ENCODE results near the gene CELSR1. TPM values are rescaled to one million over a fixed set of nuclear protein-coding genes. Genes with fewer than 3 reads are reported as not detected.

Gene CELSR1
- total RNA-seq, 1 donor from 2014 or later: 44.0 TPM

DNA sequence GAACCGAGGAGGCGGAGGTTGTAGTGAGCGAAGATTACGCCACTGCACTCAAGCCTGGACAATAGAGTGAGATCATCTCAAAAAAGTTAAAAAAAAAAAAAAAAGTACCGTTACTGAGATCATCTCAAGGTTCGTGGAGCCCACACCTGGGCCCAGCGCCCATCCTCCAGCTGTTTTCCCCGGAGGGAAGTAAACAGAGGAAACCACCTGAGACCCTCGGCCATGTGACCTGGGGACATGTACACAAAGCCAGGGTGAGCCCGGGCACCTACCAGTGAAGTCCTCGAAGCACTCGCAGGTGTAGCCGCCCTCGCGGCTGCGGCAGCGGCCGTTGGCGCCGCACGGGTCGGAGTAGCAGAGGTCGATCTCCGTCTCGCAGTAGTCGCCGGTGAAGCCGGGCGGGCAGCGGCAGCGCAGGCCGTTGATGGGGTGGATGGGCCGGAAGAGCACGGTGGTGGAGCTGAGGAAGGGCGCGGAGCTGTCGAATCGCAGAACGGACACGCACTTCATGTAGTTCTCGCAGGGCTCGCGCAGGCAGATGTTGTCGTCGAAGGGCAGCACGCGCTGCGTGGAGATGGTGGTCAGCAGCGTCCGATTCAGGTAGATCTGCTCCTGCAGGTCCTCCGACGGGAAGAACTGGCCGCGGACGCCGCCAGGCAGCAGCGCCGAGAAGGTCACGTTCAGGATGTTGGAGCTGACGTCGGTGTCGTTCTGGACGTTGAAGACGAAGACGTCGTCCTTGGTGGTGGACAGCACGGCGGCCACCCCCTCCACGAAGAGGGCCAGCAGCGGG, 73.8 kb downstream of the CELSR1 start:
- no peak for DNase-seq (ENCODE audit: low spot score)

- DNase-seq (ENCODE audit: low spot score): no peak
Observed at GRCh38 chr22:46462726-46463371, 74.6 kb downstream of the CELSR1 start.

DNA sequence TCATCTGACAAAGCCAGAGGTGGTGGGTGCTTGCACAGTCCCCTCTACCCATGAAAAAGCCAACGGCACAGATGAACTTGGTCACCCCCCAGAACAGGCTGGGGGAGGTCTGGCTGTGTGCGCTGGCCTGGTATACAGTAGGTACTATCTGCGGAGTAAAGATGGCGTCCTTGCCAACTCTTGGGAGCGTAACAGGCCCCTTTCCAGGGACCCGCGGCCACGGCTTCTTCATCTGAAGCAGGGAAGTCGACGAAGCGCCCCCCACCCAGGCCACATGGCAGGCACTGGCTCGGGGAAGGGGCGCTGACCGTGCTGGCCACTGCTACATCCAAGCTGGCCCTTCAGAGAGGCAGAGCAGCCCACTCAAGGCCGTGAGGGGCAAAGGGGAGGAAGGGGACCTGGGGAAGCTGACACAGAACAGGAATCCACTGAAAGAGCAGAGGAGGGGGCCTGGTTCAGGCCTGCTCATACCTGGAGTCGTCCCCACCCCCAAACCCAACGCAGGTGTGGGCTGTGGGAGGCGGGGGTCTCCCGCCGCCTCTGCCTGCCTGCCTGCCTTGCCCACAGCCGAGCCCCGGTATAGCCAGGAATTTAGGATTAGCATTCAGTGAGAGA, 75.7 kb downstream of the CELSR1 start:
- DNase-seq (ENCODE audit: low spot score): no peak

- DNase-seq (ENCODE audit: low spot score): no peak
Observed at GRCh38 chr22:46460857-46461256, 76.6 kb downstream of the CELSR1 start.

DNA sequence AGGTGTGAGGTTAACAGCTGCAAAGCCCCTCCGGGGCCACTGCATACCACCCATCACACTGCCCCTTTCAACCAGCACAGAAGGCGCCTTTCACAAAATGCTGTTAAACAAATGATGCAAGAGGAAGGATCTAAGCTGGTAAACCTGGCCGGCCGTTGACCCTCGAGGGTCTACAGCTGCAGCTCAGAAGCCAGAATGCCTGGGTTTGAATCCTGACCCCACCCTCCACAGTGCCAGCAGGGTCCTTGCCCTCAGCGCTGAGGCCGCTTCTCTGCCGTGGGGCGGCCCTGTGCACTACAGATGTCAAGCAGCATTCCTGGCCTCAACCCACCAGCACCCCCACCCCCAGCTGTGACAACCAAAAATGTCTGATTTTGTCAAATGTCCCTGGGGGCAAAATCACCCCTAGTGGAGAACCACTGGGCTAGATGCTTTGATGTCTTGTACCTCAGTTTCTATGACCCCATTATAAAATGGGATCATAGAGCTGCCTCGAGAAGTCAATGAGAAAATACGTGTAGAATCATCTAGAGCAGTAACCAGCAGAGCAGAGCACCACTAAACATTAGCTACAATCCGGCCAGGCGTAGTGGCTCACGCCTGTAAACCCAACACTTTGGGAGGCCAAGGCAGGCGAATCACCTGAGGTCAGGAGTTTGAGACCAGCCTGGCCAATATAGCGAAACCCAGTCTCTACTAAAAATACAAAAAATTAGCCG, 77.9 kb downstream of the CELSR1 start:
- no peak for DNase-seq (ENCODE audit: low spot score)

GRCh38 chr22:46458525-46458924, 78.9 kb downstream of the CELSR1 start:
- no peak for DNase-seq (ENCODE audit: low spot score)

- no peak for DNase-seq (ENCODE audit: low spot score)
Observed at GRCh38 chr22:46457502-46458488, 79.6 kb downstream of the CELSR1 start.

- no peak for DNase-seq (ENCODE audit: low spot score)
Observed at GRCh38 chr22:46456818-46457163, 80.6 kb downstream of the CELSR1 start.

DNA sequence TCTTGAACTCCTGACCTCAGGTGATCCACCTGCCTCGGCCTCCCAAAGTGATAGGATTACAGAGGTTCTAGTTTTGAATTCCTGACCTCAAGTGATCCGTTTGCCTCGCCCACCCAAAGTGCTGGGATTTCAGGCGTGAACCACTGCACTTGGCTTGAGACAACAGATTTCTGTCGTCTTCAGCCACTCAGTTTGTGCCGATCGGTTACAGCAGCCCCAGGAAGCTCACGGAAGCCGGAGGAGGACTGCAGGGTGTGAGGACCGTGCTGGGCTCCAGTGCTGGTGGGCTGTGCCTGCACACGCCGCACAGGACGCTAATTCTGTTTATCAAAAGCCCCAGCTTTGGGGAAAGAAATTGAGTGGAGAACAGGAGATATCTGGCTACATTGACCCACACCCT, 82.0 kb downstream of the CELSR1 start:
- DNase-seq (ENCODE audit: low spot score): no peak

GRCh38 chr22:46454504-46455269, 82.7 kb downstream of the CELSR1 start:
- DNase-seq (ENCODE audit: low spot score): no peak

DNA sequence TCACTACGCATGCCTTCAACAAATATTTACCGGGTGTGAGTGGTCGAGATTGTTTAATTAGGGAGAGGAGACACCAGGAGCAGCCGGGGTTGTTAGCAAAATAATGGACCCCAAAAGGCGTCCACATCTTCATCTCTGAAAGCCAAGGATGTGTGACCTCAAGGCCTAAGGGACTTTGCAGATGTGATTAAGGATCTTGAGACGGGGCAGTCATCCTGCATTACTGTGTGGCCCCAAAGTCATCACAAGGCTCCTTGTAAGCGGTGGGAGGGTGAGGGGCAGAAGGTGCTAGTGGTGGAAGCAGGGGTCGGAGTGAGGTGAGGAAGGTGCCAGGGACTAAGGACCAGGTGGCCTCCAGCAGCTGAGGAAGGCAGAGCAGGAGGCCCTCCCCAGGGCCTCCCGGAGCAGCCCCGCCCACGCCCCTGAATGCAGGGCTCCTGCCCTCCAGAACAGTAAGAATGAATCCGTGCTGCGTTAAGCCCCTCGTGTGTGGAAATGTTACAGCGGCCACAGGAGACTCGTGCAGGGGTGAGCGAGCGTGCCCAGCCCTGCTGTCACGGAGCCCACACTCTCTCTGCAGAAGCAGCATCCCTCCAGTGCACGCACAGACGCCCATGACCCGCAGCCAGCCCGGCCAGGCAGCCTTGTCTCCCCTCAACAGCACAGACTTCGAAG, 83.5 kb downstream of the CELSR1 start:
- no peak for DNase-seq (ENCODE audit: low spot score)

DNA sequence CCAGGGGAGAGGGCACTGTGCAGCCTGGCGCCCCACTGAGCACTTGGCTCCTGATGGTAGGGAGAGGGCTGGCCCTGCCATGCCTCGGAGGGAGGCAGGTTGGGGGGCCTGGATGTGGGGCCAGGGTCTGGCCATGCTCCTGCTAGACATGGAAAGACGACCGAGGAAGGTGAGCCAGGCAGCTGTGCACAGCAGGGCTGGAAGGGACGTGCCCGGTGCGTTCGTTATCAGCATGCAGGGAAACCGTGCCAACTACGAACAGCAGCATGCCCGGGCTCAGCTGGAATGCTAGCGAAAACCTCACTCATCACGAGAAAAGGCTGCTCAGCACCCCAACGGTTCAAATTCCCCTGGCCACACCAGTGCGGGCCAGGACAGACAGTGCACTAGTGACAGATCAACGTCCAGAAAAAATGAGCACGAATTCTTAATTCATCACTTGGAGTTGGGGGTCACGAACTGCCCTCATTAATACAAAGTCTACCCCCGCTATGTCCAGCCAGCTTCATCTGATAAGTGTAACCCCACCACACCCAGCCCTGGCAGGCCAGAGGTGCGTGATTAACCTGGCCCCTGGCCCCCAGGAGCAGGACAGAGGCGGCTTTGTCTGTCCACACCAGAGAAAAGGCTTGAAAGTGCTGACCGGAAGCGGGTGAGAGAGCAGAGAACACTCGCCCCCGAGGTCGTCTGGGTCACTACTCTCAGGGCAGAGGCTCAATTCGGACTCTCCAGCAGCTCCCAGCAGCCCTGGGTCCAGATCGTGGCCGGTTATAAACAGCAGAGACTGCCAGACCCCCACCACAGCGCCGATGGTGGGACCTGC, 84.2 kb downstream of the CELSR1 start:
- peak; percentile 75 for DNase-seq (ENCODE audit: low spot score)

DNA sequence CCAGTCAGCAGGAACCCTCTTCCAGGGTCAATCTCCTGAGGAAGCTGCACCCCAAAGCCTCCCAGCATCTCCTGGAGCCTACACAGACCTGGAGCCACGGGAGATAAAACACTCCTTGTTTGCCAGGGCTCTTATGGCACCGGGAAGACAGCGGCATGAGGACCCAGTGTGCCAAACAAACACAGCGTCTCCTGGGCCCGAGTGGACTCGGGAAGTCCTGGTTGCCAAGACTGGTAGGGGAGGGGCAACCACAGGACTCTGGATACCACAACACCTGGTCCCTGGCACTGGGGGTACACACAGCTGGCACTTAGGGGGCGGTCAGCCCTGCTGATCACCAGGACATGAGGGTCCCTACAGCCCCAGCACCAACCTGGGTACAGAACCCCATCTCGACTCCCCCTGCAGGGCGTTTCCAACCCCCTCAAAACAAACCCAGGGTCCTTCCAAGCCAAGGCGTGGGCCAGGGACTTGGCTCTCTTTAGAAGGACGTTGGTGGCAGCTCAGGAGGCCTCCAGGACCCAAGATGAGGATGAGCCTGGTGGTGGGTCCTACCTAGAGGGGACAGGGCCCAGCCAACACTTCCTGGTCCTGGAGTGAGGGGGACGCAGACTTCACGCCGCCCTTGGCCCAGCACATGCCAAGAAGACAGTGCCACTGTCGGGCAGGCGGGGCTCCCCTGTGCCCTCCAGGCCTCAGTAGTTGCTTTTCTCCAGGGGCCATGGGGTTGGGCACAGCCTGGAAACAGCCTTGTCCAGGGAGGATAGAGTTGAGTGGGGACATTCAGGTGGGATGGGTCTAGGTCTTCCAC, 85.0 kb downstream of the CELSR1 start:
- no peak for DNase-seq (ENCODE audit: low spot score)

DNA sequence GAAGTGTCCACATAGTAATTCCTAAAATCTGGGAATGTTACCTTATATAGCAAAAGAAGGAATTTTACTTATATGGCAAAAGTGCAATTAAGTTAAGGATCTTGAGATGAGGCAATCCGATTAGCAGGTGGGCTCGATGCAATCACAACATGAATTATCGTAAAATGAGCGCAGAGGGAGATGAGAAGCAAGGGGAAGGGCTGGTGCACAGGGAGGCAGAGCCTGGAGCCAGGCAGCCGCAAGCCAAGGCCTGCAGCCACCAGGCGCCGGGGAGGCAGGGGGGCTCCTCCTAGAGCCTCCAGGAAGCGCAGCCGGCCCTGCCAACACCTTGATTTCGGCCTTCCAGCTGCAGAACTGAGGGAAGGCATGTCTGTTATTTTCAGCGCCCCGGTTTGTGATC, 85.7 kb downstream of the CELSR1 start:
- no peak for DNase-seq (ENCODE audit: low spot score)

DNA sequence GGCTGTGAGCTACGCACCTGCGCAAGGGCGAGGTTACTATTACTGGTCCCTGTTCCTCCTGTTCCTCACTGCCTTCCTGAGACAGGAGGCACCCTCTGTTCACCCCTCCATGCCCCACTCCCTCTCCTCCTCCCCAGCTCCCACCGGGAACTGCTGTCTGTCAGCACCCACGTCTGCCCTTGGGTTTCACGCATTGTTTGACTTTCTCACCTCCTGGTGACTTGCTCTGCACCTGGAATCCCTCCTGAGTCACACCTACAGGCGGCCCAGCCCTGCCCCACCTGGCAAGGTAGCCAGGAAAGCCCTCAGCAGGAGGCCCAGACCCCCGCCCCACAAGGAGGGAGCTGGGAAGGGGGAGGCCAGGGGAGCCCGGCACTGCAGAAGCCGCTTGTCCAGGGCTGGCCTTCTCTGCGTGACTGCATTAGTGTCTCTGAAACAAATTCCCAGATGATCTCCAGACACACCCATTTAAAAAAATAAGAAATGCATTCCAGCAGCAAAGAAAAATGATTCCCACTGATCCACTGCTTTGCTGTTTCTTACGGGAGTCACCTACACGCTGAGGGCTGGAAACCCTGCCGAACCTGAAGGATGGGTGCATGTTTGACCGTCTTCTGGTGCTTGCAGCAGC, 86.4 kb downstream of the CELSR1 start:
- no peak for DNase-seq (ENCODE audit: low spot score)

GRCh38 chr22:46449974-46450745, 87.3 kb downstream of the CELSR1 start:
- no peak for DNase-seq (ENCODE audit: low spot score)
